K562 (cell line): ENCODE measurements around the gene KATNAL1.

Source experiments
- EZH2 ChIP-seq: IDR thresholded peaks from 2 replicates; pipeline ENCODE4 v1.6.1; 2012; ENCODE audit warnings: low read depth, mild to moderate bottlenecking, inconsistent platforms, low read length, borderline replicate concordance
- HSF4 ChIP-seq: fragments of 250-450 bp; sonication (Bioruptor Pico); IDR thresholded peaks from 2 replicates; pipeline ENCODE4 v2.1.2; 2022; ENCODE audit warnings: mild to moderate bottlenecking, moderate library complexity, borderline replicate concordance
- MTA1 ChIP-seq: fragments of 450-650 bp; IDR thresholded peaks from 2 replicates; pipeline ENCODE4 v1.6.1; 2017; ENCODE audit warnings: borderline replicate concordance
- PCBP2 ChIP-seq: fragments of 200-400 bp; formaldehyde crosslinking; IDR thresholded peaks from 2 replicates; pipeline ENCODE4 v1.6.1; 2018; ENCODE audit warnings: low read length, low read depth, mild to moderate bottlenecking, moderate library complexity; ENCODE audit not compliant: poor library complexity, severe bottlenecking
- POLR2A ChIP-seq: fragments of 450-650 bp; conservative IDR thresholded peaks from 2 replicates; pipeline ENCODE4 v1.6.1; 2016
- POLR2AphosphoS5 ChIP-seq: IDR thresholded peaks from 2 replicates; pipeline ENCODE4 v1.6.1; 2011; ENCODE audit warnings: mild to moderate bottlenecking, low read depth, low read length, moderate library complexity; ENCODE audit not compliant: control insufficient read depth, insufficient read depth
- RAD21 ChIP-seq, 2 experiments: fragments of 250-450 bp in 1 of 2; fragments of 450-650 bp in 1 of 2; sonication (Bioruptor Pico) in 1 of 2; formaldehyde crosslinking in 1 of 2; IDR thresholded peaks in 1 of 2; conservative IDR thresholded peaks in 1 of 2; 2 replicates each; pipeline versions ENCODE4 v1.4.0 to v1.8.0; 2020 to 2022; ENCODE audit warnings: mild to moderate bottlenecking in 2 of 2, moderate library complexity in 1 of 2
- RAD51 ChIP-seq: fragments of 450-650 bp; IDR thresholded peaks from 2 replicates; pipeline ENCODE4 v1.7.1; 2016; ENCODE audit warnings: low read depth, mild to moderate bottlenecking, borderline replicate concordance
- RCOR1 ChIP-seq, 2 experiments: IDR thresholded peaks; 2 replicates each; pipeline ENCODE4 v1.6.1; 2012; ENCODE audit warnings: low read depth in 2 of 2, low read length in 2 of 2, borderline replicate concordance in 1 of 2, improper control_type of control experiment in 1 of 2
- ZBTB8A ChIP-seq: fragments of 450-650 bp; IDR thresholded peaks from 2 replicates; pipeline ENCODE4 v1.6.1; 2018; ENCODE audit warnings: mild to moderate bottlenecking, moderate library complexity; ENCODE audit not compliant: partially characterized antibody
- ZNF23 ChIP-seq: fragments of 250-450 bp; sonication (Bioruptor Pico); IDR thresholded peaks from 2 replicates; pipeline ENCODE4 v1.4.0; 2020; ENCODE audit warnings: mild to moderate bottlenecking
- TF ChIP-seq, protein P1 (sequence below): sonication (generic); formaldehyde crosslinking; IDR thresholded peaks from 2 replicates; pipeline ENCODE4 v1.8.0; 2022; ENCODE audit warnings: mild to moderate bottlenecking, missing genetic modification reagents
- TF ChIP-seq, protein P2 (sequence below): fragments of 450-650 bp; formaldehyde crosslinking; IDR thresholded peaks from 2 replicates; pipeline ENCODE4 v1.4.0; 2022; ENCODE audit warnings: mild to moderate bottlenecking, moderate library complexity
- TF ChIP-seq, protein P3 (sequence below): IDR thresholded peaks from 2 replicates; pipeline ENCODE4 v1.6.1; 2012; ENCODE audit warnings: low read depth, low read length, improper control_type of control experiment, borderline replicate concordance

DNA sequence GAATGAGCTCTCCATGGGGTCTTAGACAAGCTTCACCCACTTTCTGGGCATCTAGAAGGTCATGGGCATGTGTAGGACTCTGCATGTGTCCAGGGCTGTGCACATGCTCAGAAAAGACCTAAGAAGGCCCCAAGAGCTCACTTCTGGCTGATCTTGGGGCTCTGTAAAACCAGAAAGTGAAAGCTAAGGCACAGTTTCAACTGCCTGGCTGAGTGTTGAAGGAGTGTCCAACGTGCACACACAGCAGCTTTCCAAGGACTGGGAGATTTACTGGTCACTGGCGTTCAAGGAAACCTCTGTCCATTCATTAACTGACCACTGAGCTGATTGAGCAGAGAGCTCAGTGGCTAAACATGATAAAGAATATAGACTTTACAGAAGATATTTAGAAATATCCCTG, 137.9 kb downstream of the KATNAL1 start:
- no peak for TF ChIP-seq ZNF23 (CRISPR knock-in tag)
- TF ChIP-seq POLR2AphosphoS5: no peak
- no peak for TF ChIP-seq ZBTB8A
- no peak for TF ChIP-seq EZH2
- no peak for TF ChIP-seq RCOR1 (IDR thresholded peaks at IDR 0.05; ENCODE audit: borderline replicate concordance in 1 of 2, low read depth in 2 of 2, low read length in 2 of 2)
- TF ChIP-seq, protein P1, sequence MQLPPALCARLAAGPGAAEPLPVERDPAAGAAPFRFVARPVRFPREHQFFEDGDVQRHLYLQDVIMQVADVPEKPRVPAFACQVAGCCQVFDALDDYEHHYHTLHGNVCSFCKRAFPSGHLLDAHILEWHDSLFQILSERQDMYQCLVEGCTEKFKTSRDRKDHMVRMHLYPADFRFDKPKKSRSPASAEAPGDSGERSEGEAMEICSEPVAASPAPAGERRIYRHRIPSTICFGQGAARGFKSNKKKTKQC (CRISPR knock-in tag): no peak
- TF ChIP-seq, protein P2, sequence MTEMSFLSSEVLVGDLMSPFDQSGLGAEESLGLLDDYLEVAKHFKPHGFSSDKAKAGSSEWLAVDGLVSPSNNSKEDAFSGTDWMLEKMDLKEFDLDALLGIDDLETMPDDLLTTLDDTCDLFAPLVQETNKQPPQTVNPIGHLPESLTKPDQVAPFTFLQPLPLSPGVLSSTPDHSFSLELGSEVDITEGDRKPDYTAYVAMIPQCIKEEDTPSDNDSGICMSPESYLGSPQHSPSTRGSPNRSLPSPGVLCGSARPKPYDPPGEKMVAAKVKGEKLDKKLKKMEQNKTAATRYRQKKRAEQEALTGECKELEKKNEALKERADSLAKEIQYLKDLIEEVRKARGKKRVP (CRISPR knock-in tag): no peak
- no peak for TF ChIP-seq HSF4 (CRISPR knock-in tag)
- no peak for TF ChIP-seq POLR2A
- TF ChIP-seq, protein P3, sequence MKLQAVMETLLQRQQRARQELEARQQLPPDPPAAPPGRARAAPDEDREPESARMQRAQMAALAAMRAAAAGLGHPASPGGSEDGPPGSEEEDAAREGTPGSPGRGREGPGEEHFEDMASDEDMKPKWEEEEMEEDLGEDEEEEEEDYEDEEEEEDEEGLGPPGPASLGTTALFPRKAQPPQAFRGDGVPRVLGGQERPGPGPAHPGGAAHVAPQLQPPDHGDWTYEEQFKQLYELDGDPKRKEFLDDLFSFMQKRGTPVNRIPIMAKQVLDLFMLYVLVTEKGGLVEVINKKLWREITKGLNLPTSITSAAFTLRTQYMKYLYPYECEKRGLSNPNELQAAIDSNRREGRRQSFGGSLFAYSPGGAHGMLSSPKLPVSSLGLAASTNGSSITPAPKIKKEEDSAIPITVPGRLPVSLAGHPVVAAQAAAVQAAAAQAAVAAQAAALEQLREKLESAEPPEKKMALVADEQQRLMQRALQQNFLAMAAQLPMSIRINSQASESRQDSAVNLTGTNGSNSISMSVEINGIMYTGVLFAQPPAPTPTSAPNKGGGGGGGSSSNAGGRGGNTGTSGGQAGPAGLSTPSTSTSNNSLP: no peak
- no peak for TF ChIP-seq RAD51
- no peak for TF ChIP-seq PCBP2
- no peak for TF ChIP-seq MTA1
- TF ChIP-seq RAD21 (CRISPR knock-in tag; conservative IDR thresholded peaks at IDR 0.05 in 1 of 2, IDR thresholded peaks at IDR 0.05 in 1 of 2): no peak
